GM12891 (cell line): Measurements from ENCODE around the gene FAM185A.
A peak's percentile ranks its signal among the peaks of the same experiment; 100 is the strongest.

Experiments
- DNase-seq: peaks from one replicate; pipeline ENCODE4 v3.0.0; 2011; ENCODE audit warnings: low spot score; ENCODE audit not compliant: insufficient read length
- FAIRE-seq: peaks from 2 replicates; lab custom pipeline; 2011; peaks lifted over from hg19 to GRCh38; lab: Jason Lieb, UNC
- PAX5 ChIP-seq: IDR thresholded peaks from 2 replicates; pipeline ENCODE4 v1.6.1; 2011; ENCODE audit warnings: low read length, moderate library complexity, mild to moderate bottlenecking; ENCODE audit not compliant: insufficient read depth, severe bottlenecking
- POLR2A ChIP-seq: IDR thresholded peaks from 2 replicates; pipeline ENCODE4 v1.6.1; 2011; ENCODE audit warnings: low read depth, low read length, control low read depth
- POLR2AphosphoS5 ChIP-seq: IDR thresholded peaks from 2 replicates; pipeline ENCODE4 v1.6.1; 2011; ENCODE audit warnings: low read depth, low read length, control low read depth
- POU2F2 ChIP-seq: IDR thresholded peaks from 2 replicates; pipeline ENCODE4 v1.6.1; 2011; ENCODE audit warnings: low read depth, mild to moderate bottlenecking, control low read depth, low read length, moderate library complexity
- SPI1 ChIP-seq: IDR thresholded peaks from 2 replicates; pipeline ENCODE4 v1.6.1; 2011; ENCODE audit warnings: low read depth, low read length, control low read depth
- TAF1 ChIP-seq: IDR thresholded peaks from 2 replicates; pipeline ENCODE4 v1.6.1; 2011; ENCODE audit warnings: low read depth, low read length, control low read depth

Gene FAM185A

GRCh38 chr7:102811942-102812678, 63.3 kb downstream of the FAM185A start:
- FAIRE-seq, result no peak
- no peak for DNase-seq
- TF ChIP-seq SPI1, result no peak
- TF ChIP-seq TAF1, result no peak
- no peak for TF ChIP-seq POLR2AphosphoS5
- TF ChIP-seq POLR2A, result no peak
- no peak for TF ChIP-seq PAX5
- no peak for TF ChIP-seq POU2F2

- DNase-seq, result no peak
- FAIRE-seq, result no peak
- TF ChIP-seq POU2F2 (no peak), POLR2A (no peak), TAF1 (no peak), SPI1 (no peak), PAX5 (no peak), POLR2AphosphoS5 (no peak)
Observed at GRCh38 chr7:102813191-102814024, 64.6 kb downstream of the FAM185A start.

- no peak for DNase-seq
- FAIRE-seq, result no peak
- TF ChIP-seq SPI1 (no peak), TAF1 (no peak)
Observed at GRCh38 chr7:102814025-102814471, 65.2 kb downstream of the FAM185A start.

- no peak for FAIRE-seq
- no peak for DNase-seq
- TF ChIP-seq POU2F2 (no peak), PAX5 (no peak), SPI1 (no peak), TAF1 (no peak), POLR2A (no peak), POLR2AphosphoS5 (no peak)
Observed at GRCh38 chr7:102817616-102818573, 69.1 kb downstream of the FAM185A start.

- TF ChIP-seq POLR2A, result no peak
- no peak for TF ChIP-seq SPI1
- TF ChIP-seq TAF1, result no peak
- no peak for TF ChIP-seq POU2F2
- no peak for TF ChIP-seq POLR2AphosphoS5
- no peak for TF ChIP-seq PAX5
- FAIRE-seq (no peak), DNase-seq (no peak)
Observed at GRCh38 chr7:102819151-102819550, 70.4 kb downstream of the FAM185A start.

GRCh38 chr7:102821994-102822747, 73.4 kb downstream of the FAM185A start:
- peak; percentile 38 for FAIRE-seq
- DNase-seq, result no peak
- no peak for TF ChIP-seq POLR2AphosphoS5
- TF ChIP-seq POLR2A, result no peak
- no peak for TF ChIP-seq SPI1
- TF ChIP-seq PAX5, result no peak
- no peak for TF ChIP-seq TAF1
- TF ChIP-seq POU2F2, result no peak

- FAIRE-seq (no peak), DNase-seq (no peak)
- TF ChIP-seq SPI1 (no peak), PAX5 (no peak), POLR2A (no peak), POLR2AphosphoS5 (no peak), TAF1 (no peak), POU2F2 (no peak)
Observed at GRCh38 chr7:102823390-102824119, 74.8 kb downstream of the FAM185A start.

- DNase-seq (no peak), FAIRE-seq (no peak)
- no peak for TF ChIP-seq POU2F2
- TF ChIP-seq TAF1, result no peak
- no peak for TF ChIP-seq SPI1
- TF ChIP-seq POLR2AphosphoS5, result no peak
Observed at GRCh38 chr7:102828286-102828685, 79.5 kb downstream of the FAM185A start.
